Fibroblast of mammary gland (primary cell): ENCODE results near the gene PNPLA8.

ENCODE experiments used
- DNase-seq: peaks from one replicate; pipeline ENCODE4 v3.0.0-alpha.2; 2010; ENCODE audit warnings: low read depth
- H3K4me3 ChIP-seq: 2 replicates; pipeline ENCODE4 v1.5.1; 2011; ENCODE audit warnings: low read depth, mild to moderate bottlenecking, low read length, moderate library complexity; ENCODE audit not compliant: control insufficient read depth
- TF ChIP-seq, protein P1 (sequence below): conservative IDR thresholded peaks from 2 replicates; pipeline ENCODE4 v1.5.1; 2011; ENCODE audit warnings: low read depth, low read length, inconsistent platforms; ENCODE audit not compliant: control insufficient read depth, insufficient read depth

The PNPLA8 gene

GRCh38 chr7:108528183-108528712 lies 2.3 kb upstream of the PNPLA8 start:
- TF ChIP-seq, protein P1, sequence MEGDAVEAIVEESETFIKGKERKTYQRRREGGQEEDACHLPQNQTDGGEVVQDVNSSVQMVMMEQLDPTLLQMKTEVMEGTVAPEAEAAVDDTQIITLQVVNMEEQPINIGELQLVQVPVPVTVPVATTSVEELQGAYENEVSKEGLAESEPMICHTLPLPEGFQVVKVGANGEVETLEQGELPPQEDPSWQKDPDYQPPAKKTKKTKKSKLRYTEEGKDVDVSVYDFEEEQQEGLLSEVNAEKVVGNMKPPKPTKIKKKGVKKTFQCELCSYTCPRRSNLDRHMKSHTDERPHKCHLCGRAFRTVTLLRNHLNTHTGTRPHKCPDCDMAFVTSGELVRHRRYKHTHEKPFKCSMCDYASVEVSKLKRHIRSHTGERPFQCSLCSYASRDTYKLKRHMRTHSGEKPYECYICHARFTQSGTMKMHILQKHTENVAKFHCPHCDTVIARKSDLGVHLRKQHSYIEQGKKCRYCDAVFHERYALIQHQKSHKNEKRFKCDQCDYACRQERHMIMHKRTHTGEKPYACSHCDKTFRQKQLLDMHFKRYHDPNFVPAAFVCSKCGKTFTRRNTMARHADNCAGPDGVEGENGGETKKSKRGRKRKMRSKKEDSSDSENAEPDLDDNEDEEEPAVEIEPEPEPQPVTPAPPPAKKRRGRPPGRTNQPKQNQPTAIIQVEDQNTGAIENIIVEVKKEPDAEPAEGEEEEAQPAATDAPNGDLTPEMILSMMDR: no peak
- no peak overlapping the region for H3K4me3 ChIP-seq
- no peak for DNase-seq

DNA sequence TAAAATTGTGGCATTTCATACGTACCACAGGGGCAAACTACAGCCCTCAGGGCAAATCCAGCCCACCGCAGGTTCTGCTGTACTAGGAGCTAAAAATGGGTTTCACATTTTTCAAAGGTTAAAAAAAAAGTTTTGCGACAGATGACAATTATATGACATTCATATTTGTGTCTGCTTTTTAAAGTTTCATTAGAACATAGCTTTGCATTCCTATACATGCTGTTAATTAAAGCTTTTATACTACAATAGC lies 758 bp upstream of the PNPLA8 start:
- TF ChIP-seq, protein P1: no peak
- DNase-seq: no peak
- peak overlapping the region; percentile 78 for H3K4me3 ChIP-seq

- TF ChIP-seq, protein P1: no peak
- peak; percentile 87 for DNase-seq
- H3K4me3 ChIP-seq: peak overlapping the region; percentile 81
Observed at GRCh38 chr7:108525327-108525984, 479 bp downstream of the PNPLA8 start.

GRCh38 chr7:108522780-108523179 lies 3.2 kb downstream of the PNPLA8 start:
- H3K4me3 ChIP-seq: no peak overlapping the region

GRCh38 chr7:108517951-108518350 lies 8.0 kb downstream of the PNPLA8 start:
- TF ChIP-seq, protein P1: no peak
- H3K4me3 ChIP-seq: no peak overlapping the region
- DNase-seq: no peak

More at GRCh38 chr7:108522780-108523179, 3.2 kb downstream of the PNPLA8 start:
- DNase-seq: no peak
- TF ChIP-seq, protein P1: no peak

GRCh38 chr7:108515630-108516029 lies 10.3 kb downstream of the PNPLA8 start:
- no peak overlapping the region for H3K4me3 ChIP-seq
- TF ChIP-seq, protein P1: no peak
- DNase-seq: no peak
